GM19467 (cell line): ENCODE results near the gene INIP.
A peak's percentile ranks its signal among the peaks of the same experiment; 100 is the strongest.

ENCODE experiments used
- ATAC-seq: cut with Tn5 transposase; IDR thresholded peaks from one replicate; pipeline ENCODE4 v1.9.1; 2021; ENCODE audit warnings: mild to moderate bottlenecking, moderate library complexity; ENCODE audit not compliant: unreplicated experiment

Gene INIP

GRCh38 chr9:112717661-112718331 is at the start of gene INIP:
TSS of gene INIP (minus strand) at chr9:112718117. CDS start at chr9:112716485, 1,632 bp downstream.
- ATAC-seq, result peak; percentile 97

- no peak for ATAC-seq
Measured at GRCh38 chr9:112765281-112765680, 47.4 kb upstream of the INIP start.

GRCh38 chr9:112764837-112765236 is 46.9 kb upstream of the INIP start:
- no peak for ATAC-seq

- no peak for ATAC-seq
Measured at GRCh38 chr9:112764344-112764743, 46.4 kb upstream of the INIP start.

GRCh38 chr9:112762726-112763518 is 45.0 kb upstream of the INIP start:
- ATAC-seq, result no peak

- no peak for ATAC-seq
Measured at GRCh38 chr9:112761912-112762655, 44.2 kb upstream of the INIP start.

GRCh38 chr9:112760821-112761220 is 42.9 kb upstream of the INIP start:
- ATAC-seq, result no peak

- ATAC-seq, result no peak
Measured at GRCh38 chr9:112757940-112758339, 40.0 kb upstream of the INIP start.

- no peak for ATAC-seq
Measured at GRCh38 chr9:112757282-112757883, 39.5 kb upstream of the INIP start.

- ATAC-seq, result no peak
Measured at GRCh38 chr9:112755675-112756074, 37.8 kb upstream of the INIP start.

GRCh38 chr9:112755016-112755427 is 37.1 kb upstream of the INIP start:
- no peak for ATAC-seq

- no peak for ATAC-seq
Measured at GRCh38 chr9:112754578-112754977, 36.7 kb upstream of the INIP start.

GRCh38 chr9:112753725-112754124 is 35.8 kb upstream of the INIP start:
- no peak for ATAC-seq

GRCh38 chr9:112752334-112753125 is 34.6 kb upstream of the INIP start:
- ATAC-seq, result no peak

GRCh38 chr9:112751056-112751795 is 33.3 kb upstream of the INIP start:
- peak; percentile 33 for ATAC-seq

- no peak for ATAC-seq
Measured at GRCh38 chr9:112750764-112751055, 32.8 kb upstream of the INIP start.

- peak; percentile 82 for ATAC-seq
Measured at GRCh38 chr9:112750016-112750763, 32.3 kb upstream of the INIP start, which contains the start of gene SNX30. TSS of gene SNX30 (plus strand) at chr9:112750760. CDS start at chr9:112751002, 242 bp downstream.

GRCh38 chr9:112747094-112747493 is 29.2 kb upstream of the INIP start:
- ATAC-seq, result no peak

- ATAC-seq, result no peak
Measured at GRCh38 chr9:112744177-112744576, 26.3 kb upstream of the INIP start.
